ENCODE measurements around the gene ZWINT. TPM values are rescaled to one million over a fixed set of nuclear protein-coding genes. Genes with fewer than 3 reads are reported as not detected.

ZWINT gene
- total RNA-seq, 1 experiment from 2014 or later = 111 TPM

DNA sequence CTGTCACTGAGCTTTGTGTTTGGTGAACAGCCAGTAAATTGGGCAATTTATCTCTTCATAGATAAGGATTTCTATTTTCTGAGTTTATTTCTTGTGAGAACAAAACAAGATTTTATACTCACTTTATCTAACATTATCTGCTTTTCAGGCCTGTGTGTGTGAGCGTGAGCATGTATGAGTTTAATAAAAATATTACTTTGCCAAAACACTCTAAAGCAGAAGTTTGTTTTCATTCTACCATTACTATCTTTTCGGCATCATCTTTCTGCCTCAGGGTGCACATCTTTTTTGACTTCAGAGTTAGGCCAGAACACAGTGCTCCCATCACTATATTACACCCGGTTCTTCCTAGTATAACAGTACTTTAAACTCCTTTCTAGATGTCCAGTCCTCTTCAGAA, 13.0 kb downstream of the ZWINT start:
- Mint-ChIP-seq H3K9me3 (ENCODE audit: low read depth, unreplicated experiment) (peaks cover 4% of the 10 kb centered on the region), H3K4me1 (ENCODE audit: low read depth, unreplicated experiment) (peaks cover 9% of the 10 kb centered on the region), H3K27ac (ENCODE audit: unreplicated experiment) (no peak overlapping the region), H3K4me3 (ENCODE audit: low read depth, unreplicated experiment) (no peak overlapping the region), H3K36me3 (ENCODE audit: insufficient read depth, unreplicated experiment) (no peaks in the 10 kb centered on the region), H3K27me3 (ENCODE audit: unreplicated experiment) (no peaks in the 10 kb centered on the region)
- intact Hi-C loops (cut with micrococcal nuclease; ENCODE audit: unreplicated experiment) = no loop called here
- CTCF ChIA-PET = interaction anchor here (0.6 kb wide), 1 partner anchor 200 kb away, joined by 3 read pairs; no protein-coding TSS in a partner anchor
- no peak for DNase-seq
- BruUV-seq (replicated peaks) = no TSS peak
- TF ChIP-seq CTCF (IDR thresholded peaks at IDR 0.05; ENCODE audit: unreplicated experiment) = no peak

- Mint-ChIP-seq H3K27ac (ENCODE audit: unreplicated experiment) (no peak overlapping the region), H3K9me3 (ENCODE audit: low read depth, unreplicated experiment) (peaks cover 8% of the 10 kb centered on the region), H3K27me3 (ENCODE audit: unreplicated experiment) (no peaks in the 10 kb centered on the region), H3K4me1 (ENCODE audit: low read depth, unreplicated experiment) (peaks cover 9% of the 10 kb centered on the region), H3K36me3 (ENCODE audit: insufficient read depth, unreplicated experiment) (no peaks in the 10 kb centered on the region), H3K4me3 (ENCODE audit: low read depth, unreplicated experiment) (no peak overlapping the region)
- CTCF ChIA-PET = no interaction called here
- BruUV-seq (replicated peaks) = no TSS peak
- intact Hi-C loops (cut with micrococcal nuclease; ENCODE audit: unreplicated experiment) = no loop called here
- no peak for DNase-seq
- TF ChIP-seq CTCF (IDR thresholded peaks at IDR 0.05; ENCODE audit: unreplicated experiment) = no peak
These were observed 14.1 kb downstream of the ZWINT start for GRCh38 chr10:56346845-56347415.

DNA sequence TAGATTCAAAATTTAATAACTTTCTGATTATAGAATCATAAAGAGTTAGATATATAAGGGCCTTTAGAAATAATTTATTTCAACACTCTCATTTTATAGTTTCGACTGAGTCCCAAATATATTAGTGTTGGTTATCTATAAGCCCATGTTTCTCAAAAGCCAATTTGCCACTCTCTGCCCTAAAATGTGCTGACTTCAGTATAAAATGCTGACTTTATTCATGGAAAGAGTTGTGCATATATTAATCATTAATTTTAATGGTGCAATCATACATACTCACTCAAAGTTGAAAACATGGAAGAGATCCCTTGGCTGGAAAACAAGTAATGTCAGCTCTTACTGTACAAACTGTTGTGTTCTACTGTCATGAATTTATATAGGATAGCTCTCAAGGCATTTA, 19.4 kb downstream of the ZWINT start:
- no TSS peak for BruUV-seq (replicated peaks)
- intact Hi-C loops (cut with micrococcal nuclease; ENCODE audit: unreplicated experiment) = no loop called here
- Mint-ChIP-seq H3K9me3 (ENCODE audit: low read depth, unreplicated experiment) (peaks cover 15% of the 10 kb centered on the region), H3K27ac (ENCODE audit: unreplicated experiment) (no peak overlapping the region), H3K27me3 (ENCODE audit: unreplicated experiment) (no peaks in the 10 kb centered on the region), H3K36me3 (ENCODE audit: insufficient read depth, unreplicated experiment) (no peaks in the 10 kb centered on the region), H3K4me3 (ENCODE audit: low read depth, unreplicated experiment) (no peak overlapping the region), H3K4me1 (ENCODE audit: low read depth, unreplicated experiment) (peaks cover under 1% of the 10 kb centered on the region)
- CTCF ChIA-PET = no interaction called here
- TF ChIP-seq CTCF (IDR thresholded peaks at IDR 0.05; ENCODE audit: unreplicated experiment) = no peak
- no peak for DNase-seq

DNA sequence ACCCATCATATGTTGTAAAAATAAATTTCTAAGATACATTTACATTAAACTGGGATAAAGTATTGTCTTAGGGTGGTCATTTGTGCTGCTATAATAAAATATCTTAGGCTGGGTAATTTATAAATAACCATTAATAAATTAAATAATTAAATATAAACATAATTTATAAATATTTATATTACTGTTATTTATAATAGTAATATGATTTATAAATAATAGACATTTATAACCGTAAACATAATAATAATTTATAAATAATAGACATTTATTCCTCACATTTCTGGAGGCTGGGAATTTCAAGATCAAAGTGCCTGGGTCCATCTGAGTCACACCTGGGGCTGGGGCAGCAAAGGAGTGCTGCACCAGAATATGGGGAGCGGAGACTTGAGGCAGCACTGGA, 31.1 kb downstream of the ZWINT start:
- intact Hi-C loops (cut with micrococcal nuclease; ENCODE audit: unreplicated experiment) = no loop called here
- peaks cover 2% of the 10 kb centered on the region for H3K9me3 Mint-ChIP-seq (ENCODE audit: low read depth, unreplicated experiment)
- no peak overlapping the region for H3K4me3 Mint-ChIP-seq (ENCODE audit: low read depth, unreplicated experiment)
- CTCF ChIA-PET = no interaction called here
- H3K36me3 Mint-ChIP-seq (ENCODE audit: insufficient read depth, unreplicated experiment) = no peaks in the 10 kb centered on the region
- TF ChIP-seq CTCF (IDR thresholded peaks at IDR 0.05; ENCODE audit: unreplicated experiment) = no peak
- no peak for DNase-seq
- no peaks in the 10 kb centered on the region for H3K27me3 Mint-ChIP-seq (ENCODE audit: unreplicated experiment)
- no peak overlapping the region for H3K27ac Mint-ChIP-seq (ENCODE audit: unreplicated experiment)
- BruUV-seq (replicated peaks) = no TSS peak
- no peaks in the 10 kb centered on the region for H3K4me1 Mint-ChIP-seq (ENCODE audit: low read depth, unreplicated experiment)

Data from Calu3 (cell line).